Body of pancreas (tissue), 4 donors: ENCODE measurements around the gene NCR3LG1. TPM values are rescaled to one million over a fixed set of nuclear protein-coding genes. Genes with fewer than 3 reads are reported as not detected.

Experiments
- ATAC-seq: fragments of 150-250 bp; one replicate; pipeline ENCODE4 v1.9.1; 2016
- DNase-seq, 4 donors: peaks; one replicate each; pipeline ENCODE4 v3.0.0-alpha.2; 2019
- H3K27ac ChIP-seq, 4 donors: fragments of 200-600 bp; sonication (generic); 1 replicate in 3 of 4; 2 replicates in 1 of 4; pipeline versions ENCODE4 v1.5.1 to v1.6.1; 2016 to 2019; ENCODE audit warnings: mild to moderate bottlenecking in 1 of 4, mixed read lengths in 1 of 4, moderate library complexity in 1 of 4
- H3K27me3 ChIP-seq, 2 donors: fragments of 200-600 bp; sonication (generic); one replicate each; pipeline ENCODE4 v1.6.0; 2016; ENCODE audit warnings: mild to moderate bottlenecking in 1 of 2
- H3K36me3 ChIP-seq, 2 donors: fragments of 200-600 bp; sonication (generic); replicated peaks in 1 of 2; 2 replicates each; pipeline ENCODE4 v1.5.1; 2016; ENCODE audit warnings: low read depth in 2 of 2; ENCODE audit not compliant: insufficient read depth in 1 of 2
- H3K4me1 ChIP-seq: fragments of 200-600 bp; sonication (generic); one replicate; pipeline ENCODE4 v1.6.0; 2016
- H3K4me3 ChIP-seq, 2 donors: fragments of 200-600 bp; sonication (generic); 1 replicate in 1 of 2; 2 replicates in 1 of 2; pipeline ENCODE4 v1.5.1; 2016 to 2019
- H3K9me3 ChIP-seq, 3 donors: fragments of 200-600 bp; sonication (generic); 1 replicate in 2 of 3; 2 replicates in 1 of 3; pipeline ENCODE4 v1.5.1; 2016
- POLR2A ChIP-seq, 3 donors: fragments of 450-650 bp; IDR thresholded peaks; one replicate each; pipeline ENCODE4 v1.6.1; 2016; ENCODE audit warnings: antibody characterized with exemption in 3 of 3, mild to moderate bottlenecking in 2 of 3
- WGBS, 2 donors: methylation state at CpG; one replicate each; pipeline ENCODE4 v1.1.5; 2017; 5-methylcytosine and 5-hydroxymethylcytosine counted together
- intact Hi-C: fragments of 100-400 bp; cut with DNase I; formaldehyde crosslinking; loops from one replicate; pipeline ENCODE4 v1.15.1; 2023
- total RNA-seq, 2 donors: library from RNA; depleted of rRNA; stranded (reverse); fragments of >200 nt; gene quantifications; one replicate each; pipeline ENCODE4 v1.1.0, GENCODE V29; 2016
- TF ChIP-seq, protein P1 (sequence below), 7 experiments: fragments of 450-650 bp in 4 of 7; fragments of 200-600 bp in 3 of 7; sonication (generic) in 3 of 7; IDR thresholded peaks; one replicate each; pipeline ENCODE4 v1.5.1; 2016 to 2019; ENCODE audit warnings: antibody characterized with exemption in 7 of 7

NCR3LG1 gene
- total RNA-seq, 2 donors from 2014 or later = under 0.01 to 2.6 TPM

DNA sequence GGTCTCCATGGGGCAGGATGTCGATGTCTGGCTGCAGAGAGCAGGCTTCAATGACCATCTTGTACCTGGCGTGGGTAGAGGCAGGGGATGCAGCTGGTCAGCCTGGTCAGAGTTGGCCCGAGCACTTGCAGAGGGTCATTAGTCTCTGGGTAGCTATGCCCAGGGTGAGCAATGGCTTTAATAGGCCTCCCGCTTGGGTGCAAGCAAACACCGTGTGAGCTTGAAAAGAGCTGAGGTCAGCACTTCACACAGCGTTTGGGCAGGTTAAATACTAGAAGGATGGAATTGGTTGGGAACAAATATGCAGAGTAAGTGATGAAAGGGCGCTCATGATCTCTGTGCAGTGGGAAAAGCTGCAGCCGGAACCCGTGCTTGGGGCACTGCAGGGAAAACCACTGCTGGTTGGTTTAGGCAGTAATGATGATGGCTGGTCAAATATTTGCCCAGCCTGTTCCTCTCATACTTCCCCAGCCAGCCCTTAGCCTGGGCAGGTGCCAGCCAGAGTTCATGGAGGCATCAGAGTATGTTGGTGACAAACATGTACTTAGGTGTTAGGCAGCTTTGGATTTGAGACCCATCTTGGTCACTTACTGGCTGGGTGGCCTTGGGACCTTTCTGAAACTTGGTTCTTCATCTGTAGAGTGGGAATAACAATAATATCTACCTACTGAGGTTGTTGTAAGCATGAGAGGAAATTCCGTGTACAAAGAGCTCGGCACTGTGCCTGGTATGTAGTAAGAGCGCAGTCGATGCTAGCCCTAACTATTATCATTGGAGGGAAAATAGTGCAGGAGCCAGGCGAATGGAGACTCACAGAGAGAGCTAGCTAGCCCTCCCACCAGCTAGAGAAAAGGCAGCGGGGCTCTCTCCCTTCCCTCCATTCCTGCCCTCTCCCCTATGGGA is 62.1 kb downstream of the NCR3LG1 start:
- Histone ChIP-seq H3K27ac (peak overlapping the region; percentile 71 to 93 (median 87)), H3K9me3 (no peaks in the 10 kb centered on the region), H3K36me3 (no peaks in the 10 kb centered on the region), H3K4me3 (no peak overlapping the region), H3K4me1 (peaks cover 44% of the 10 kb centered on the region), H3K27me3 (no peaks in the 10 kb centered on the region)
- intact Hi-C loops = no loop called here
- peak in 2 of 3 donors; percentile 24 to 48 for TF ChIP-seq POLR2A (IDR thresholded peaks at IDR 0.05)
- TF ChIP-seq, protein P1, sequence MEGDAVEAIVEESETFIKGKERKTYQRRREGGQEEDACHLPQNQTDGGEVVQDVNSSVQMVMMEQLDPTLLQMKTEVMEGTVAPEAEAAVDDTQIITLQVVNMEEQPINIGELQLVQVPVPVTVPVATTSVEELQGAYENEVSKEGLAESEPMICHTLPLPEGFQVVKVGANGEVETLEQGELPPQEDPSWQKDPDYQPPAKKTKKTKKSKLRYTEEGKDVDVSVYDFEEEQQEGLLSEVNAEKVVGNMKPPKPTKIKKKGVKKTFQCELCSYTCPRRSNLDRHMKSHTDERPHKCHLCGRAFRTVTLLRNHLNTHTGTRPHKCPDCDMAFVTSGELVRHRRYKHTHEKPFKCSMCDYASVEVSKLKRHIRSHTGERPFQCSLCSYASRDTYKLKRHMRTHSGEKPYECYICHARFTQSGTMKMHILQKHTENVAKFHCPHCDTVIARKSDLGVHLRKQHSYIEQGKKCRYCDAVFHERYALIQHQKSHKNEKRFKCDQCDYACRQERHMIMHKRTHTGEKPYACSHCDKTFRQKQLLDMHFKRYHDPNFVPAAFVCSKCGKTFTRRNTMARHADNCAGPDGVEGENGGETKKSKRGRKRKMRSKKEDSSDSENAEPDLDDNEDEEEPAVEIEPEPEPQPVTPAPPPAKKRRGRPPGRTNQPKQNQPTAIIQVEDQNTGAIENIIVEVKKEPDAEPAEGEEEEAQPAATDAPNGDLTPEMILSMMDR (IDR thresholded peaks at IDR 0.05) = peak in 1 of 7 experiments; percentile 3
- WGBS, 2 donors = 28 to 41% methylated on average over 15 of the region's 15 CpGs
- DNase-seq (peak; percentile 95 to 98 (median 96)), ATAC-seq (peak; percentile 96)

DNA sequence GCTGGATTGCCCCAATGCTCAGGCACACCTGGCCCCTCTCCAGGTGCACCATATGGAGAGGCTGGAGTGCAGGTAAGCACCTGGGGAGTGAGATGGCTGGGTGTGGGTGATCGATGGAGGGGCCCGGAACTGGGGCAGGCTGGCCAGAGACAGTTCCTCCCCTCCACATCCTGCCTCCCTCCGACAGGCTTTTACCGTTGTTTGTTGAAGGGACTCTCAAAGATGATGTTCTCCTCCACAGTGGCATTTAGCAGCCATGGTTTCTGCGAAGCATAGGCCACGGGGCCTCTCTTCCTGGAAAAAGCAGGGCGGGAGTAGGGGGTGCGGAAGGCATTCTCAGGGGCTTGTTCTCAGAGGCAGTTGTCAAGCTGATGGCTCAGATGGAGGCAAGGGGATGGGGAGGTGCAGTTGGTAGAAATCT is 62.7 kb downstream of the NCR3LG1 start:
- Histone ChIP-seq H3K27ac (peak overlapping the region; percentile 71 to 93 (median 87)), H3K36me3 (no peaks in the 10 kb centered on the region), H3K4me3 (no peak overlapping the region), H3K27me3 (no peaks in the 10 kb centered on the region), H3K4me1 (peaks cover 44% of the 10 kb centered on the region), H3K9me3 (no peaks in the 10 kb centered on the region)
- TF ChIP-seq POLR2A (IDR thresholded peaks at IDR 0.05) = no peak
- TF ChIP-seq, protein P1 (IDR thresholded peaks at IDR 0.05) = no peak
- 51 to 100% methylated on average over 4 to 8 of the region's 8 CpGs for WGBS, 2 donors
- peak; percentile 69 to 84 (median 78) for DNase-seq
- peak; percentile 38 for ATAC-seq
- intact Hi-C loops = no loop called here

DNA sequence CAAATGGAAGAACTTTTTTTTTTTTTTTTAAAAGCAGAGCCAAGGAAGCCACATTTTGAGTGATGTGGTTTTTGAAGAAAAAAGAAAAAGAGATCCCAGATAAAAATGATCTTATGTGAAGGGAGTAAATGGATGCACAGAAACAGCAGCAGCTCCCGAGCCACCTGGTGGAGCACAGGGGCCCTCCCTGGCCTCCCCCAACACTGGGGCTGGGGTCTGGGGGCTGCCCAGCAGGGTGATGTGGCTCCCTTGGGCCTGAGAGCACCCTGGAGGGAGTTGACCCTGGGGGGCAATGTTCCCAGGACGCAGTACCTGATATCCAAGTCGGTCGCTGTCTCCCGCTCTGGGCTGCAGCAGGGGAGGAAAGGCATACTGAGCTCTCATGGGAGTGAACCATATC is 63.4 kb downstream of the NCR3LG1 start:
- DNase-seq (no peak), ATAC-seq (no peak)
- no peaks in the 10 kb centered on the region for H3K36me3 ChIP-seq
- H3K4me3 ChIP-seq = no peak overlapping the region
- H3K9me3 ChIP-seq = no peaks in the 10 kb centered on the region
- peak overlapping the region in 1 of 4 donors; percentile 89 for H3K27ac ChIP-seq
- no peaks in the 10 kb centered on the region for H3K27me3 ChIP-seq
- intact Hi-C loops = no loop called here
- peaks cover 44% of the 10 kb centered on the region for H3K4me1 ChIP-seq
- no peak for TF ChIP-seq POLR2A (IDR thresholded peaks at IDR 0.05)
- WGBS, 2 donors = 90 to 92% methylated on average over 5 of the region's 5 CpGs

DNA sequence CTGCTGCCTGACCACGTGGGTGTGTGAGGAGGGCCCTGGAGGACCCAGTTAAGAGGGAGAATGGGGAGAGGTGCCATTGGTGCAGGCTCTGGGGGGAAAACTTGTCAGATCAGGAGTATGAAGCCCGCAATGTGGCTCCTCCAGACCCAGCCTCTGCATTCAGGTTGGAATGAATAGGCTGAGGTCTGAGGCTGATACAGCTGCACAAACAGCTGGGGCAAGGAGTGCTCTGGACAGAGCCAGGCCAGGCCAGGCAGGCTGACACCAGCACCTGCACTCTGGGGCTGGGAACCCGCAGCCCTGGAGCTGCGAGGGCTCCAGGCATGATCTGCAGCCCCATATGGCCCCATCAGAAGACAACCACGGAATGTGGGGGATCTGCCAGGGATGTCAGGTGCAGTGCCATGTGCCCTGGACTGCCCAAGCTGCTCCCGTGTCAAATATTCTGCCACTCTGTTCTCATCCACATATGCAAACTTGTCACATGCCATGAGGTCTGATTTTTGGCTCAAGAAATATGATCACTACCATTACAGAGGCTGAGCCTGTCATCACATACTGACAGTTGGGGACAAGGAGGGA is 64.0 kb downstream of the NCR3LG1 start:
- intact Hi-C loops = no loop called here
- no peak for TF ChIP-seq POLR2A (IDR thresholded peaks at IDR 0.05)
- TF ChIP-seq, protein P1 (IDR thresholded peaks at IDR 0.05) = no peak
- WGBS, 2 donors = 88 to 92% methylated on average over 5 to 6 of the region's 6 CpGs
- Histone ChIP-seq H3K36me3 (no peaks in the 10 kb centered on the region), H3K27me3 (no peaks in the 10 kb centered on the region), H3K27ac (no peak overlapping the region), H3K9me3 (no peaks in the 10 kb centered on the region), H3K4me1 (peaks cover 44% of the 10 kb centered on the region), H3K4me3 (no peak overlapping the region)
- DNase-seq = no peak
- no peak for ATAC-seq

DNA sequence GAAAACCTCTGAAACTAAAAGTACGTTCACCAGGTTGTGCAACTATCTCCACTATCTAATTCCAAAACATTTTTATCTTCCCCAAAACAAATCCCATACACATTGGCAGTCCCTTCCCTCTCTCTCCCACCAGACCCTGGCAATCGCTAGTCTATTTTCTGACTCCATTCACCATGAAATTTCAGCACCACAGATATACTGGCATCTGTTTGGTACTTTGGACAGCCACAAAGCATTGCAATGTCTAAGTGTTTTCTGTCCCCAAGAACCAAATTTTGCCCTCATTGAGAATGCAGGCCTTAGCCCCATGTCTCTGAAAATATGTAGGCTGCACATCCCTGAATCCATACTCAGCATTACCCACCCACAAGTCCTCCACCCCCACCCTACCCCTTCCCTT is 64.9 kb downstream of the NCR3LG1 start:
- Histone ChIP-seq H3K4me1 (peaks cover 35% of the 10 kb centered on the region), H3K4me3 (no peak overlapping the region), H3K9me3 (no peaks in the 10 kb centered on the region), H3K36me3 (no peaks in the 10 kb centered on the region), H3K27me3 (no peaks in the 10 kb centered on the region), H3K27ac (no peak overlapping the region)
- TF ChIP-seq, protein P1 (IDR thresholded peaks at IDR 0.05) = no peak
- intact Hi-C loops = no loop called here
- WGBS, 2 donors = 69 to 79% methylated on average over 2 of the region's 2 CpGs
- DNase-seq = no peak
- no peak for ATAC-seq
